Stimulated activated CD8-positive, alpha-beta memory T cell treated with anti-CD3 and anti-CD28 coated beads, Interleukin-4, amount 100 ng/mL, for 48 hours (primary cell): ENCODE data around the gene IQSEC3.

Experiments
- DNase-seq: peaks from one replicate; pipeline ENCODE4 v3.0.0-alpha.2; 2020

IQSEC3 gene

GRCh38 chr12:84056-84455 lies 17.5 kb downstream of the IQSEC3 start:
- DNase-seq, result no peak

GRCh38 chr12:85191-85666 lies 18.7 kb downstream of the IQSEC3 start:
- no peak for DNase-seq

GRCh38 chr12:87315-87714 lies 20.7 kb downstream of the IQSEC3 start:
- no peak for DNase-seq

GRCh38 chr12:87856-88255 lies 21.3 kb downstream of the IQSEC3 start:
- no peak for DNase-seq

- no peak for DNase-seq
Observed at GRCh38 chr12:89653-90052, 23.1 kb downstream of the IQSEC3 start.

GRCh38 chr12:91213-91612 lies 24.6 kb downstream of the IQSEC3 start:
- no peak for DNase-seq

GRCh38 chr12:93266-94005 lies 26.9 kb downstream of the IQSEC3 start:
- DNase-seq, result no peak

- DNase-seq, result no peak
Observed at GRCh38 chr12:96543-96942, 30.0 kb downstream of the IQSEC3 start.

GRCh38 chr12:98924-99352 lies 32.4 kb downstream of the IQSEC3 start:
- DNase-seq, result no peak

GRCh38 chr12:99605-100004 lies 33.0 kb downstream of the IQSEC3 start:
- DNase-seq, result no peak

GRCh38 chr12:101969-102878 lies 35.7 kb downstream of the IQSEC3 start:
- DNase-seq, result peak; percentile 35

GRCh38 chr12:102879-103168 lies 36.3 kb downstream of the IQSEC3 start:
- no peak for DNase-seq

GRCh38 chr12:103169-103981 lies 36.8 kb downstream of the IQSEC3 start:
- no peak for DNase-seq

- no peak for DNase-seq
Observed at GRCh38 chr12:104551-105081, 38.0 kb downstream of the IQSEC3 start.

GRCh38 chr12:105696-106095 lies 39.1 kb downstream of the IQSEC3 start:
- DNase-seq, result no peak

GRCh38 chr12:106118-106591 lies 39.6 kb downstream of the IQSEC3 start:
- DNase-seq, result no peak

- DNase-seq, result no peak
Observed at GRCh38 chr12:108594-108993, 42.0 kb downstream of the IQSEC3 start.

GRCh38 chr12:109446-109845 lies 42.9 kb downstream of the IQSEC3 start:
- no peak for DNase-seq

GRCh38 chr12:109872-110271 lies 43.3 kb downstream of the IQSEC3 start:
- DNase-seq, result no peak

- no peak for DNase-seq
Observed at GRCh38 chr12:111699-112493, 45.3 kb downstream of the IQSEC3 start.

- DNase-seq, result no peak
Observed at GRCh38 chr12:113347-113746, 46.8 kb downstream of the IQSEC3 start.

GRCh38 chr12:114626-115211 lies 48.2 kb downstream of the IQSEC3 start:
- no peak for DNase-seq
